Activated T-helper 1 cell treated with anti-CD3 and anti-CD28 coated beads, Interleukin-12 subunit alpha, Interleukin-12 subunit beta, Interleukin-2, Interleukin-4 antibody, amounts not matched to agents 30 ng/mL and 10 ng/mL and 1 ng/mL, durations not matched to agents 14 hours and 24 hours and 36 hours (primary cell): Measurements from ENCODE around the gene SHC4. TPM values are rescaled to one million over a fixed set of nuclear protein-coding genes. Genes with fewer than 3 reads are reported as not detected.
"Not testable (repeated sequence)": the region's sequence is repeated elsewhere in the genome, so short reads cannot be mapped to it uniquely, and the experiment has no call there.

Source experiments
- DNase-seq: peaks from one replicate; pipeline ENCODE4 v3.0.0; 2021; ENCODE audit warnings: low spot score
- H3K27ac Mint-ChIP-seq: one replicate; pipeline ENCODE4 v1.8.0; 2021; ENCODE audit warnings: mild to moderate bottlenecking, mixed read lengths
- H3K27me3 Mint-ChIP-seq: one replicate; pipeline ENCODE4 v1.8.0; 2022; ENCODE audit warnings: mild to moderate bottlenecking, moderate library complexity, mixed read lengths; ENCODE audit not compliant: insufficient read depth
- H3K36me3 Mint-ChIP-seq: one replicate; pipeline ENCODE4 v1.8.0; 2021; ENCODE audit warnings: low read depth, mixed read lengths
- H3K4me1 Mint-ChIP-seq: one replicate; pipeline ENCODE4 v1.8.0; 2021; ENCODE audit warnings: low read depth, mixed read lengths
- H3K4me3 Mint-ChIP-seq: one replicate; pipeline ENCODE4 v1.8.0; 2021; ENCODE audit warnings: mild to moderate bottlenecking, moderate library complexity, mixed read lengths
- H3K9me3 Mint-ChIP-seq: one replicate; pipeline ENCODE4 v1.8.0; 2021; ENCODE audit warnings: mixed read lengths
- intact Hi-C: fragments of 100-400 bp; cut with micrococcal nuclease; formaldehyde crosslinking; loops from one replicate; pipeline ENCODE4 v1.15.1; 2024
- total RNA-seq: library from RNA; stranded (reverse); gene quantifications from 2 replicates; pipeline ENCODE4 v1.2.3, GENCODE V29; 2022

SHC4 gene
- total RNA-seq, 1 donor from 2014 or later = 26.4 TPM

DNA sequence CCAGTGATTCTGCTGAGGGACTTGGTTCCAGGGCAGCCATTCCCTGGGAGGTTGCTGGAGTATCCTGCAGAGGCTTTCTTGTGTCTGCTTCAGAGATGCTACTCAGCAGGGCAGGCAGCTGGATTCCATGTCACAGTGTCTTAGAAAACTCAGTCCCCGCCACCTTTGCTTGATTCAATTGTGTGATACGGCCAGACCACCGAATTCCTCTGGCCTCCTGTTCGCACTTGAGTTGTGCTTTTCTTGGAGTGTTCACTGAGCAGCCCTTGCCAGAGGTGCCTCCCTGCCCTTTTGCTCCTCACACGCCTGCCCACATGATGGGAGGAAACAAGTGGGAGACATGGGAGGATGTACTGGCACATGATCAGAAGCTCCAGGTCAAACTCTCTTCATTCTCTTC is 19.6 kb upstream of the SHC4 start:
- no peak overlapping the region for H3K27ac Mint-ChIP-seq
- intact Hi-C loops = no loop called here
- H3K4me1 Mint-ChIP-seq = no peaks in the 10 kb centered on the region
- no peak overlapping the region for H3K4me3 Mint-ChIP-seq
- H3K36me3 Mint-ChIP-seq = peaks cover 1% of the 10 kb centered on the region
- no peaks in the 10 kb centered on the region for H3K9me3 Mint-ChIP-seq
- H3K27me3 Mint-ChIP-seq = peaks cover 6% of the 10 kb centered on the region
- no peak for DNase-seq

DNA sequence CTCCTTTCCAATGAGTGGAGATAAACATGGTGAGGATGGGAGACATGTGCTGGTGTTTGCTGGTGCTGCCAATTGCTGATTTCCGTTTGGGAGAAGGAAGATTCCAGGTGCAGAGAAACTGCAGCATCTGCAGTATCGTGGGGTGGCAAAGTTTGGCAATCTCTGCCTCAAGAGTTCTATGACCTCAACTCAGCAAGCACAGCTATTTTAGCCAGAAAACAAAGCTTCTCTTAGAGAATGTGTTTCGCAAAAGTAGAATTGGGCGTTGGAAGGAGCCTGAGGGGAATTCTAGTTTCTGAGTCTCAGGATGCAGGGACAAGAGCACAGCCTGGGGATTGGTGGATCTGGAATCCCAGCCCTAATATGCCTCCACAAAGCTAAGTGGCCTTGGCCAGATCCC is 18.2 kb upstream of the SHC4 start:
- Mint-ChIP-seq H3K9me3 (no peaks in the 10 kb centered on the region), H3K36me3 (peaks cover 1% of the 10 kb centered on the region), H3K4me3 (no peak overlapping the region), H3K4me1 (no peaks in the 10 kb centered on the region), H3K27ac (no peak overlapping the region), H3K27me3 (peaks cover 6% of the 10 kb centered on the region)
- intact Hi-C loops = no loop called here
- DNase-seq = no peak

GRCh38 chr15:48978638-48979037 is 14.9 kb upstream of the SHC4 start:
- H3K27ac Mint-ChIP-seq = no peak overlapping the region

DNA sequence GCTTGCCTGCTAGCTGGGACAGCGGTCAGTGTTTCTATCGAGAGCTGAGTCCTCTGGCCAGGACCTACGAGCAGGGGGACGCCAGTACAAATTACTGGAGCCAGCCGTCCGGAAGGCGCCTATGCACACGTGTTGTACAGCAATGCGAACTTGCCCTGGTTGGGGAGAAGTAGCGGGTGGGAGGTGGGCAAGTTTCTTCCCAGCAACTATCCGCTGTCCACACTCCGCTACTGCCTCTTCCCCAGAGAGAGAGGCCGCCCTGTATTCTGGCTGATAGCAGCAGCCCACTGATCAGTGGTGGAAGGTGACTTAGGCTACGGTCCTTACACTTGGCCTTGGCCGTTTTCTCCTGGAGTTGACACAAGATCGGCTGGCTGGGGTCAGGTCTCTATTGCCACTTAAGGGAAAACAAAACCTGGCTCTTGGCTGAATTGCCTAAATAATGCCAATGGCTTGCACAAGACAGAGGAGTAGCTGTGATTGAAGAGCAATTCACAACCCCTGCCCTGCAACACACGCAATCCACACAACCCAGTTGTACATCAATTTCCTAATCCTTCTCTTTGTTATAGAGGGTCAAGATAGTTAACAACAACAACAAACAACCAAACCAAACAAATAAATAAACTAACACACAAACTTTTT is 12.8 kb upstream of the SHC4 start:
- Mint-ChIP-seq H3K4me1 (peaks cover 11% of the 10 kb centered on the region), H3K4me3 (peak overlapping the region; percentile 38), H3K36me3 (no peaks in the 10 kb centered on the region), H3K27me3 (no peaks in the 10 kb centered on the region), H3K9me3 (no peaks in the 10 kb centered on the region), H3K27ac (no peak overlapping the region)
- intact Hi-C loops = no loop called here
- no peak for DNase-seq

More at GRCh38 chr15:48978638-48979037, 14.9 kb upstream of the SHC4 start:
- Mint-ChIP-seq H3K9me3 (no peaks in the 10 kb centered on the region), H3K4me1 (peaks cover 11% of the 10 kb centered on the region), H3K36me3 (no peaks in the 10 kb centered on the region), H3K27me3 (peaks cover 6% of the 10 kb centered on the region), H3K4me3 (no peak overlapping the region)
- intact Hi-C loops = no loop called here
- no peak for DNase-seq

DNA sequence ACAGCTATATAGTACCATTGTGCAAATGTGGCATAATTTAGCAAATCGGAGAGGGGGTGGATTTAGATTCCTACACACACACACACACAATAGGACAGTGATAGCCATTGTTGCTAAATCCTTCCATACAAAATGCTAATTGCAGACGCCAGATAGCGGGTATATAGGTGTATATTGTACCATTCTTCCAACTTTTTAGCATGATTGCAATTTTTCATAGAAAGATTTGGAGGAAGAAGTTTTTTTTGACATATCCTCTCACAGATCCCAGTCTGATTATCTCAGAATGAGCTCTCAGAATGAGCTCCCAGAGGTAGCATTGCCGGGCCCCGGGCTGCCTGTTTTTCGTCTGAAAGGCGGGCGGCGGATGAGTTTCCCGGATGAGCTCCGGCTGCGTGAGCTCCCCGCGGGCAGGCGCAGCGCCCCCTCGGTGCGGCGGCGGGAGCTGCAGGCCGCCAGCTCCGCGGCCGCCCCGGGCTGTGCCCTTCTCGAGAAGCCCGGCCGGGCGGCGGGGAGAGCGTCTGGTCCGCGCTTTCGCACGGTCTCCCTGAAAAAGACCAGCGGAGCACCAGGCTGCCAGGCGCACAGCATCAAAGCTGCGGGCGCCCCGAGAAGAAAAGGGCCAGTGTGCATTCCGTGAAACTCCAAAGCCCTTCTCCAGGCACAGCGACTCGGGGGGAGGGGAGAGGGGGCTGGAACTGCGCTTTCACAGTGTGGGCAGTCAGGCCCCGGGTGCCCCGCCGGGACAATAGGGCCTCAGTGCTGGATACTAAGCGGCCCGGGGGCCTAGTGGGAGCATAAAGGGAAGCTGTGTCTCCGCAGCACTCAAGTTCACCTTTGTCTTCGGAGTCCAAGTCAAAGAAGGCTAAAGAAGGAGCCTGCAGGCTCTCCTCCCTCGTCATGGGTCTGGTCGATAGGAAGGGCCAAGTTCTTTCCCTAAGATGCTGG is 12.0 kb upstream of the SHC4 start:
- Mint-ChIP-seq H3K4me3 (peak overlapping the region; percentile 60), H3K4me1 (peaks cover 11% of the 10 kb centered on the region), H3K27ac (peak overlapping the region; percentile 19), H3K9me3 (no peaks in the 10 kb centered on the region), H3K36me3 (no peaks in the 10 kb centered on the region), H3K27me3 (no peaks in the 10 kb centered on the region)
- intact Hi-C loops = loop anchor here (1.0 to 2.0 kb wide), 3 partner anchors 69 to 113 kb away; partner anchors contain the start of gene EID1
- DNase-seq = peak; percentile 77

- intact Hi-C loops = loop anchor here (1.0 to 2.0 kb wide), 3 partner anchors 70 to 113 kb away; partner anchors contain the start of gene EID1
- Mint-ChIP-seq H3K27me3 (peaks cover 2% of the 10 kb centered on the region), H3K9me3 (no peaks in the 10 kb centered on the region), H3K4me3 (peak overlapping the region; percentile 8), H3K4me1 (peaks cover 11% of the 10 kb centered on the region), H3K36me3 (no peaks in the 10 kb centered on the region), H3K27ac (no peak overlapping the region)
- no peak for DNase-seq
Observed at GRCh38 chr15:48974882-48975281, 11.2 kb upstream of the SHC4 start.

DNA sequence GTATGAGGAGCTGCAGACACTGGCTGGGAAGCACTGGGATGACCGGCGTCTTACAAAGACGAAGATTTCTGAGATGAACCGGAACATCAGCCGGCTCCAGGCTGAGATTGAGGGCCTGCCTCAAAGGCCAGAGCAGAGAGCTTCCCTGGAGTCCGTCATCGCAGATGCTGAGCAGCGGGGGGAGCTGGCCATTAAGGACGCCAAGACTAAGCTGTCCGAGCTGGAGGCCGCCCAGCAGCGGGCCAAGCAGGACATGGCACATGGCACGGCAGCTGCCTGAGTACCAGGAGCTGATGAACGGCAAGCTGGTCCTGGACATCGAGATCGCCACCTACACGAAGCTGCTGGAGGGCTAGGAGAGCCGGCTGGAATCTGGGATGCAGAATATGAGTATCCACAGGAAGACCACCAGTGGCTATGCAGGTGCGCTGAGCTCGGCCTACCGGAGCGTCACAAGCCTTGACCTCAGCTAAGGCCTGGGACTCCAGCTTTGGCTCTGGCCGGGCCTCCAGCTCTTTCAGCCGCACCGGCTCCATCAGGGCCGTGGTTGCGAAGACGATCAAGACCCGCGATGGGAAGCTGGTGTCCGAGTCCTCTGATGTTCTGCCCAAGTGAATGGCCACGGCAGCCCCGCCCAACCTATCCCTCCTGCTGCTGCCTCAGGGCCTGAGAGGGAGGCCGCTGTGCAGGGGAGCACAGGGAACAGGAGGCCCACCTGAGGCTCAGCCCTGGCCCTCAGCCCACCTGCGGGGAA is 9.2 kb upstream of the SHC4 start:
- Mint-ChIP-seq H3K4me1 (peaks cover 11% of the 10 kb centered on the region), H3K9me3 (no peaks in the 10 kb centered on the region), H3K27me3 (peaks cover 2% of the 10 kb centered on the region), H3K36me3 (no peaks in the 10 kb centered on the region), H3K27ac (no peak overlapping the region), H3K4me3 (no peak overlapping the region)
- DNase-seq = no peak
- intact Hi-C loops = no loop called here

GRCh38 chr15:48970926-48971325 is 7.2 kb upstream of the SHC4 start:
- H3K27me3 Mint-ChIP-seq, DNase-seq, H3K27ac Mint-ChIP-seq, H3K4me3 Mint-ChIP-seq, H3K9me3 Mint-ChIP-seq, intact Hi-C loops, H3K36me3 Mint-ChIP-seq: not testable (repeated sequence)
- H3K4me1 Mint-ChIP-seq = peaks cover 25% of the 10 kb centered on the region

DNA sequence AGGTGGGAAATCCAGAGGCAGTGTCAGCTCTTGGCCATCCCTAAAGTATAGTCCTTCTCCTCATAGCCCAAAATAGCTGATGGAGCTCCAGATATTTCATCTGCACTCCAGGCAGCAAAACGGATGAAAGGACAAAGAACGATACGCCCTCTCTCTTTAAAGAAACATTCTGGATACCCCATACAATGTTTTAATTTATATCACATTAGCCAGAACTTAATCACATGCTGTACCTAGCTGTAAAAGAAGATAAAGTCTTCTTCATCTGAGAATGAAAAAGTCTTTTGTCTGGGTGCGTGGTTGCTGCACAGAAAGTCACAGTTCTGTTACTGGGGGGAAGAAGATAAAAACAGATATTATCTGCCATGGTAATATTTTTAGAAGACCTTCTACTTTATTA is 4.3 kb upstream of the SHC4 start:
- peaks cover 37% of the 10 kb centered on the region for H3K4me1 Mint-ChIP-seq
- peaks cover 3% of the 10 kb centered on the region for H3K9me3 Mint-ChIP-seq
- no peak for DNase-seq
- peaks cover 2% of the 10 kb centered on the region for H3K36me3 Mint-ChIP-seq
- H3K27ac Mint-ChIP-seq = no peak overlapping the region
- no peak overlapping the region for H3K4me3 Mint-ChIP-seq
- intact Hi-C loops = loop anchor here (10.0 kb wide), 2 partner anchors 633 to 657 kb away; partner anchors contain the start of genes DTWD1, DUT and FAM227B
- H3K27me3 Mint-ChIP-seq = peaks cover 2% of the 10 kb centered on the region

DNA sequence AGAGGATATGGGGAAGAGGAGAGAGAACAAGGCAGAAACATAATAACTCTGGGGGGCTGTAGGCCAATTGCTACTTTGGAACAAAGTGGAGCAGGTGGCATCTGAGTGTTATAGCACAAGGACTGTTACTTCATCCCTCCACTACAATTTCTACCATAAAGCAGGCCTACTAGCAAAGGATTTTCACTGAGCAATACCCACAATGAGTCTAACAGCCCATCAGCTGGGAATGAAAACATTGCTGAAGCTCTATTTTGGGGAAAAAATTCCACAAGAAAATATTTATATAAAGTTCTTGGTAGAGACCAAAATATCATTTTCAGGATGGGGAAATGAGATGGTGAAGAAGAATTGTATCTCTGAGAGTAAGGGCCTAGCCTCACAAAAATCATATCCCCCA is 3.6 kb upstream of the SHC4 start:
- Mint-ChIP-seq H3K4me1 (peaks cover 37% of the 10 kb centered on the region), H3K27ac (peak overlapping the region; percentile 97)
- no peak for DNase-seq

DNA sequence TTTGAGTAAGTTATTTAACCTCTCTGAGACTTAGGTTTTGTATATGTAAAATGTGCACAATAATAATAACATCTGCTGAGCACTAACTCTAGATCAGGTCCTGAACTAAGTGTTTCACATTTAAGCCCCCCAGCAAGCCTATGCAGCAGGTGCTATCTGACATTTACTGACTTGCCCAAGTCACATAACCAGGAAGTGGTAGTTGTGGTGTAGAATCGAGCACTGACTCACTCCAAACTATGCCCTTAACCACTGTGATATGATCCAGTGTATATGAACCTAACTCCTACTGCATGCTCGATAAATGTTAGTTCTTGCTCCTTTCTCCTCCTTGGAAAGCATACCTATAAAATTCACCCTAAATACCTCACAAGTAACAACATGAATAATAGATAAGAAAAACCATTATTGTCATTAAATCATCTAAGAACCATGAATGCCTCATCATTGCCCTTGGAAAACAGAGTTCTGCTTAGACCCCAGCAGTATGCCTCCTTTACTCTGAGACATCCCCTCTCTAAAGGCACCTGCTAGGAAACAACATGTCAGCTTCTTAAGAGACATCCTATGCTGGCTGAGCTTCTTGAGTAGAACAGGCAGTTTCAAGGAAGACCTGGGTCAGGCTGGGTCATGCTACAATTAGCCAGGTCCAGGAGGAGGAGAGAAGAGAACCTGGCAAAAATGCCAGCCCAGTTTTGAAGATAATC is 3.0 kb upstream of the SHC4 start:
- Mint-ChIP-seq H3K36me3 (peaks cover 2% of the 10 kb centered on the region), H3K4me1 (peaks cover 41% of the 10 kb centered on the region), H3K27ac (peak overlapping the region; percentile 97), H3K4me3 (peak overlapping the region; percentile 71), H3K27me3 (peaks cover 5% of the 10 kb centered on the region), H3K9me3 (peaks cover 3% of the 10 kb centered on the region)
- DNase-seq = peak; percentile 41
- intact Hi-C loops = loop anchor here (1.0 to 10.0 kb wide), 7 partner anchors 20 to 658 kb away; partner anchors contain the start of genes CEP152, DTWD1, DUT and EID1

More for the DNA sequence above, 3.6 kb upstream of the SHC4 start:
- H3K27me3 Mint-ChIP-seq = peaks cover 2% of the 10 kb centered on the region
- peak overlapping the region; percentile 71 for H3K4me3 Mint-ChIP-seq
- intact Hi-C loops = loop anchor here (2.0 to 10.0 kb wide), 3 partner anchors 157 to 657 kb away; partner anchors contain the start of genes CEP152, DTWD1, DUT and FAM227B
- peaks cover 3% of the 10 kb centered on the region for H3K9me3 Mint-ChIP-seq
- peaks cover 2% of the 10 kb centered on the region for H3K36me3 Mint-ChIP-seq

GRCh38 chr15:48965972-48966371 is 2.3 kb upstream of the SHC4 start:
- Mint-ChIP-seq H3K9me3 (peaks cover 3% of the 10 kb centered on the region), H3K4me3 (peak overlapping the region; percentile 23), H3K4me1 (peaks cover 49% of the 10 kb centered on the region), H3K36me3 (peaks cover 7% of the 10 kb centered on the region), H3K27ac (peak overlapping the region; percentile 97), H3K27me3 (peaks cover 5% of the 10 kb centered on the region)
- no peak for DNase-seq
- intact Hi-C loops = loop anchor here (1.0 to 10.0 kb wide), 7 partner anchors 20 to 659 kb away; partner anchors contain the start of genes CEP152, DTWD1, DUT and EID1
